GM18951 (cell line): ENCODE results near the gene NAP1L4.

Experiments used
- POLR2A ChIP-seq: IDR thresholded peaks from 4 replicates; pipeline ENCODE4 v1.6.1; 2011; ENCODE audit warnings: mild to moderate bottlenecking; ENCODE audit not compliant: insufficient read length, insufficient read depth; ENCODE audit errors: extremely low read depth
- in situ Hi-C: fragments of 300-500 bp; cut with MboI; formaldehyde crosslinking; loops from one replicate; pipeline ENCODE4 v1.12.0; 2022; ENCODE audit warnings: low sequenced_read_pairs, mixed read lengths, inconsistent platforms; ENCODE audit not compliant: unreplicated experiment

The NAP1L4 gene

DNA sequence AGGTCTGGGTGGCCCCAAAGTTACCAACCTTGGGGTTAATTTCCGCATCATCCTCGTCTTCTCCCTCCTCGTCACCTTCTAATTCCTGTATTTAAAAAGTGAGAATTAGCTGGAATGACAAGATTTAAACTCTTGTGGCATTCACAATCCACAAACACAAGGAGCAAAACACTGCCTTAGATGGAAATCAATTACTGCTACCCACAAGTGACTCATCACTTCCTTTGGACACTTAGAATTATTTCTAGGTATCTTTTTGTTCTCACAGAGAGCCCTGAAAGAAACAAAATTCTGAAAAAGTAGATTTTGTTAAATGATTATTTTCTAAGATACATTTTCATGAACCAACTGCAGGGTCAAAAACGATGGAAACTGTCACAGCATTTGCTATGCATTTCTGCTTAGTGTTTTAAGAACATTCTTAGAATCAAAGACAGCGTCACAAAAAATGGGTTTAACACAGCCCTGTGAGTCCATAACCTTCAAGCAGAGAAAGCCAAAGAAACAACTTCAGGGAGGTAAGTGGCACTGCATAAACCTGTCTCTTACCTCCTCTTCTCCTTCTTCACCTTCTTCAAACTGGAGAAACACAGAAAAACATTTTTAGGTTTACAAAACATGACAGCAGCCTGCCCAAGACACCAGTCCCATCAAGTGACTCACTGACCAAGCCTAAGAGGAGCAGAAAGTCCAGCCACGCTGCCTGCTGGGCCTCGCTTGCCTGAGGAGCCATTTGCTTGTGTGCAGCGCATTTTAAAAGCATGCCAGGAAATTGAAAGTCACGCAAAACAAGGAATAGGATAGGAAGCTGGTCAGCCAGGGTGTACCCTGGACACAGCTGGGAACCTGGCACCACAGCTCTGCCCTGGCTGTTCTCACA lies 40.7 kb downstream of the NAP1L4 start:
- in situ Hi-C loops = no loop called here
- TF ChIP-seq POLR2A = no peak

DNA sequence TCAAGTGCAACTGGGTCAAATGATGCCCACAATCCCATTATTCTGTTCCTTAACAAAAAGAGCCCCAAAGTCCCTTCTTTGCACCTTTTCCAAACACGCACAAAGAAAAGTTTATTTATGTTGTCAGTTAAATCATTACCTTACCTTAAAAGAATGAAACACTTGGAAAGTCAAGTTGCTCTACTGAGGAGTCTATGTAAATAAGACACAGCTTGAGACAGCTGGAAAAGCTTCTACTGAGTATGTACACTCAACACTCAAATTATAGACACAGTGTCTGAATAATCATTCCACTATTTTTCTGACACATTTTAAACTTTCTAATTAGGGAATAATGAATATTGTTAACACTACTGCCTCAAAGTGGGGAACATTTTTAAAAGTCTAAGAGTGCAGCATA lies 41.3 kb downstream of the NAP1L4 start:
- in situ Hi-C loops = no loop called here
- no peak for TF ChIP-seq POLR2A

DNA sequence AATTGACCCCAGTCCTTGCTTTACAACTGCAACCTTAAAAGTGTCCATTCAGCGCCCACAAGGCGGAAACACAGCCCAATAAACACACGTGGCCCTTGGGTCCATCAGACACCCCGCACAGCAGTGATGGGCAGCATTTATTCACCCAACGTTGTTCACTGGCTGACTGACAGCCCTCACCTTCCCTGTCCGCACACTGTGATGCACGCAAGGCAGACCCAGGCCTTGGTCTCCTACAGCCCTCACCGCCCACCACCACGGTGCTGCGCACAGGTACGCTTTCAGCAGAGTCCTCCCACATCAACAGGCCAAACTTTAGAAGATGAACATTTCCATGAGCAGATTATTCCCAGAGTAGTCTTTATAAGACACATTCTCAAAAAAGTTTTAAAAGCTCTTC lies 42.2 kb downstream of the NAP1L4 start:
- in situ Hi-C loops = no loop called here
- TF ChIP-seq POLR2A = no peak

DNA sequence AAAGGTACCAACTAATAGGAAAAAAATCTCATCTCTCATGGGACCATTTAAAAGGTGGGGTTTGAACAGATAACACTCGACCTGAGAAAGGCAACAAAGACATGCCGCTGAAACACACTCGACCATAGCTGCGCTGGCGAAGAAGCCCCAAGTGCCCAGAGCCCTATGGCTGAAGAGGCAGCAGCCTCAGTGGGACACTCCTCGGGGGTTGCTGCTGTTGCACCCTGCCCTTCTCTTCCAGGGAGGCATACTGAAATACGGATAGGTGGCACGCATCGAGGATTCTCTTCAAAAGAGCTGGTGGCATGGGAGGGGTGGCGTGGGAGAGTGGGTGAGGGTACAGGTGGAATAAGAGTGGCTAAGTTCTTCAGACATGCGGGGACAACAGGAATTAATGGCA lies 44.4 kb downstream of the NAP1L4 start:
- in situ Hi-C loops = no loop called here
- no peak for TF ChIP-seq POLR2A

DNA sequence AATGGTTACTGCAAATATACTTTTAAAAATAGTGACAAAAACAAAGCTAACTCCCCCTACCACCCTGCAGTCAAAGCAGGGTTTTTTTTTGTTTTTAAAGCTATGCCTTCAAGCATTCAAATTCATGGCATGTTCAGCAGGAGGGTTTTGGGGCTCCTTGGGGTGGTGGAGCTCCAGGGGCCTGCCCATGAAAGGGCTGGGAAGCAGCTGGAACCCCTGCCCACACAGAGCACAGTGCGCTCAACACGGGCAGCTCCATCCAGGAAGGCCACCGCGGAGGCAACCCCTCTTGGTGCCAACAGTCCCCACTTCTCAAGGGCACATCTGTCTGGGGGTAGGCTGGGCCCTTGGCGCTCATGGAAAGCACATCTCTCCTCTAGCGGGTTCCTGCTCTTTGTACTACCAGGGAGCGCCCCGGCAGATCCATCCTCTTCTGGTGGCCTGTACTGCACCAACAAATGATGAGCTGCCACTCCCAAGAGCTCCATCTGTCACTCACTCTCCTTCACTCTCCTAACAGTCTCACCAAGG lies 46.3 kb downstream of the NAP1L4 start:
- no peak for TF ChIP-seq POLR2A
- in situ Hi-C loops = no loop called here

DNA sequence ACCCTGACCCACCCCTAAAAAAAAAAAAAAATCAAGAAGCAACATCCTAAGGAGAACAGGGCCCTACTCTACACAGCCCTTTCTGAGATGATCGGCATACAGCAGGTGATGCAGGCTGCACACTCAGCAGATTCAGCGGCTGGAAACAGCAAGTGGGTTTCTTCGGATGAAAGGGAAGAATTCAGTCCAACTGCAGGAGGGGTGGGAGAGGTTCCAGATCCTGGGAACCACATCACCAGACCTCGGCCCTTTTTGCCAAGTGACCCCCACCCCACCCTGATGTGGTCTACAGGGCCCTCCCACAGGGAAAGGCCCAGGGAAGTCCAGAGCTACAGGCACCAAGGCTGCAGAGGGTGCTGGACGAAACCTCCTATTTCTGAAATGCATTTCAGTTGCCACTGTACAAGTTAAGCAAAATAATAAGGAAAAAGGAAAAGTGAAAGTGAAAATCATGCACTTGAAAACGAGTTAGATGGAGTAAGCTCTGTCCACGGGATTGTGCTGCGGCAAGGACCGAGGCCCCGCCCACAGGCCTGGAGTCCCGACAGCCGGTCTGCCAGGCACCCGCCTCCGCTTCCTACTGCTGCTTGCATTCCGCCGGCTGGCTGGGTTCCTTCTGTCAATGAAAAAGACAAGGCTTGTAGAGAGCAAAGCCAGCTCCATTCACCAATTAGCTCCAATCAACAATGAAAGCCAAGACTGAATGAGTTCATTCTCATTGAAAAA lies 46.9 kb downstream of the NAP1L4 start:
- in situ Hi-C loops = no loop called here
- TF ChIP-seq POLR2A = no peak

DNA sequence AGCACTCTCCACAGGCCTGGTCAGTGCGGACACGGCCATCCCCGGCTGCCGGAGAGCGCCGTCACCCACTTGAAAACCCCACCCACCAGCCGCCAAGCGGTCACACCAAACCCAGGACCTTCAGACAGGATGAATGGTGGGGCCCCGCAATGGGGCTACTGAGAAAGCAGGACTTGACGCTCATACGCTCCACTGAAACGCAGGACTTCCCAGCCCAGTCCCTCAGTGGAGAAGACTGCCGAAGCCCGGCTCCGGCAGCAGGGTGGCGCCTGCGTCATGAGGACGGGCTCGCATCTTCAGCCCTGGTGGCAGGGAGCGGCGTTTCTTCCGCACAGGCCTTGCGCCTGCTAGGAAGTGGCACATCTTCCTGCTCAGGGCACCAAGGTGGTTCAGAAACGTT lies 47.6 kb downstream of the NAP1L4 start:
- no peak for TF ChIP-seq POLR2A
- in situ Hi-C loops = no loop called here

DNA sequence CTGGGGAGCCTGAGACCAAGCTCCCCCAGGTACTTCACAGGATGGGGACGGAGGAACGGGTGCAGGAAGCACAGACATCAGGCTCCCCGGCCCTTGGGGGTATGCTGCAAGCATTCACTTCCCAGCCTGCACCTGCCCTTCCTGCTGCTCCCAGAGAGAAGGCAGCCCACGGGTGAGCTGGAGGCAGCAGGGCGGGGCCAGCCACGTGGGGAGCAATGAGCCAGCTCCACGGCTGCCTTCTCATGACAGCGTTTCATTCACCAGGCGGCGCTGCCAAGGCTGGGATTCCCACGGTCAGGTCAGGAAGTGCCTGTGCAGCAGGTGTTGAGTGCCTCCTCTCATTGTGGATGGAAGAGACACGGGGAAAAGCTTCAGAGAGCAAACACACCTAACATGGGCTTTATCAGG lies 48.4 kb downstream of the NAP1L4 start:
- no peak for TF ChIP-seq POLR2A
- in situ Hi-C loops = no loop called here

DNA sequence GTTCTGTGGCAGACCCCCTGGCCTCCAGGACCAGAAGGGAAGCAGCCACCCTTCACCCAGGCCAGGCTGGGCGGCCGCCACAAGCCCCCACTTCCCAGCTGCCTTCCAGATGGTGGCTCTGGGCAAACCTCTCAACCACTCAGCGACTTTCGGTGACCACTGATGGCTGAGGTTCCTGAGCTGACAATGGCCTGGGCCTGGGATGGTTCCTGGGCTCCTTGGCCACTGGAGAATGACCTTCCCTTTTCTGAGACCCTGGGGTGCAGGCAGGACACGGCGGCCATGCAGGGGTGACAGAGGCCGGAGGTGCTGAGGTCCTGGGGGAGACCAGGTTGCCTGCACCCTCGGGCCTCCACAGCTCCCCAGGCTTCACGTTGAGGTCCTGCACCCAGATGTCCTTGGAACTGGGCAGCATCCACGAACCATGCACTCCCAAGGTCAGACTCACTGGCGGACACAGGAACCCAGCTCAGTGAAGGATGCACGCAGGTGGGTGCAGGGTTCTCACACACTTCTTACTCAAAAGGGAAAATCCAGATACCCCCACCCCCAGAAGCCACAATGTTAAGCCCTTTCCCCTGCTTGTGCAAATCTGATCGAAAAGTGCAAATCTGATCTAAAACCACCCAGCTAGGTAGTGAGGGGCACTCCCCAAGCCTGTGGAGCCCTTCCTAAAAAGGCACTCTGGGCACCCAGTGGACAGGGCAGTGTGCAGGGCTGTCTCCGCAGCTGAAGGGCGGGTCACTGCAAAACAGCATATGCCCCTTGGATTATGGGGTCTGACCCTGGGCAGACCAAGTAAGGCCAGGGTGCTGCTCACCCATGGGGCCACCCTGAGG lies 49.0 kb downstream of the NAP1L4 start:
- TF ChIP-seq POLR2A = peak; percentile 20

DNA sequence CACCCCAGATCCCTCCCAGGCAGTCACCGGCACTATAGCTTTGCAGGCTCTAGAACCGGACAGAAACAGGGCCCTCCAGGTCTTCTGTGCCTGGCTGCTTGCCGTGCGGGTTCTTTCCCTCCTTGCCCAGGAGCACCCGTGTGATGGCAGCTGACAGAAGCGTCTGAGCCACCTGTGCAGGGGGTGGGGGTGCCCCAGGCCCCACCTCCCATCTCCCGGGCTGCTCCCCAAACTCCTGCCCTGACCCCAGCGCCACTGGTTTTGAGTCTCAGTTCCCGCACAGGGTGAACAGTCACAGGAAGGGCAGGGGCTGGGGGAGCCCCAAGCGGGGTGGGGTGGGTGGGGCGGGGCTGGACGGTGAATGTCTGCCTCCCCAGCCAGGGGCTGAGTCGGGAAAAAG lies 49.7 kb downstream of the NAP1L4 start:
- TF ChIP-seq POLR2A = no peak
- in situ Hi-C loops = no loop called here

More for the DNA sequence above, 49.0 kb downstream of the NAP1L4 start:
- in situ Hi-C loops = no loop called here

DNA sequence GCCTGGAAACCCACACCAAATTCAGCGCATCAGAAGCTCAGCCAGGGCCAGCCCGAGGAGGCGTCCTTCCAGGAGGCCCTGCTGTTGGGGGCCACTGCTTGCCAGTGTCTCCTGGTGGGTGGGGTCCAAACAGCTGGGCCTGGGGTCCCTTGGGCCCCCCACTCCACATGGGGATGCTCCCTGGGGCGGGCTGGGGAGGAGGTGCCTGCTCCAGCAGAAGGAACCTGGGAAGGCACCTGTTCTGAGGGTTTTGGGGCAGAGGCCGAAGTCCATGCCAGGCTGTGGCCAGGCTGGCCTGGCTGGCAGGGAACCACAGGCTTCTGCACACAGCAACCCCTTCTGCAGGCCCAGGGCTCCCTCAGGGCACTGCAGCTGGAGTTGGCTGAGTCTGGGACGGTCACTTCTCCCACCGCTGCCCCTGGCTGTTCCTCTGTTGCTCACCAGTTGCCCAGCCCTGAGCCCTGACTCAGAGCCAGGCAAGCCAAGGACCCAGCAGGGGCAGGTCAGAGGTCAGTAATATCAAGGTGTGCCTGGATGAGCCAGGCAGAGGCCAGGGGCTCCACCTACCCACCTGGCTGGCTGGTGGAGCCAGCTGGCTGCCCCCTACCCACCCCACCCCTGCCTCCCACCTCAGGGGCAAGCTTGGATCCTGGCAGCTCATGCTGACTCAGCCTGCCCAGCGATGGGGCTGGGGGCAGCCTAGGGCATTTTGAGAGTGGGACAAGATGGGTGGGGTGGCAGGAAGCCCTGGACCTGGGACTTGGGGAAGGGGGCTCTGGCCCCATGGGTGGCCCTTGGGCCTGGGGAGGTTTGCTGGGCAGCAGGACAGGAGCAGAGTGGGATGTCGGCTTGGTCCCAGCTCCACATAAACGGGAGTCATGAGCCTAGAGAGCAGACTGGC lies 51.0 kb downstream of the NAP1L4 start:
- in situ Hi-C loops = no loop called here

More for the DNA sequence above, 51.0 kb downstream of the NAP1L4 start:
- no peak for TF ChIP-seq POLR2A
